Hindlimb muscle (tissue), 1 donor: Measurements from ENCODE around the gene JAK3. TPM values are rescaled to one million over a fixed set of nuclear protein-coding genes. Genes with fewer than 3 reads are reported as not detected.
A peak's percentile ranks its signal among the peaks of the same experiment; 100 is the strongest.

Experiments used
- DNase-seq: peaks from one replicate; pipeline ENCODE4 v3.0.0-alpha.2; 2013
- polyA plus RNA-seq: library from polyadenylated mRNA; unstranded; fragments of 120-200 nt; gene quantifications from one replicate; pipeline ENCODE4 v1.2.1, GENCODE V29; 2013; ENCODE audit not compliant: insufficient read length

The JAK3 gene
- polyA plus RNA-seq, 1 donor, result 3.7 TPM

DNA sequence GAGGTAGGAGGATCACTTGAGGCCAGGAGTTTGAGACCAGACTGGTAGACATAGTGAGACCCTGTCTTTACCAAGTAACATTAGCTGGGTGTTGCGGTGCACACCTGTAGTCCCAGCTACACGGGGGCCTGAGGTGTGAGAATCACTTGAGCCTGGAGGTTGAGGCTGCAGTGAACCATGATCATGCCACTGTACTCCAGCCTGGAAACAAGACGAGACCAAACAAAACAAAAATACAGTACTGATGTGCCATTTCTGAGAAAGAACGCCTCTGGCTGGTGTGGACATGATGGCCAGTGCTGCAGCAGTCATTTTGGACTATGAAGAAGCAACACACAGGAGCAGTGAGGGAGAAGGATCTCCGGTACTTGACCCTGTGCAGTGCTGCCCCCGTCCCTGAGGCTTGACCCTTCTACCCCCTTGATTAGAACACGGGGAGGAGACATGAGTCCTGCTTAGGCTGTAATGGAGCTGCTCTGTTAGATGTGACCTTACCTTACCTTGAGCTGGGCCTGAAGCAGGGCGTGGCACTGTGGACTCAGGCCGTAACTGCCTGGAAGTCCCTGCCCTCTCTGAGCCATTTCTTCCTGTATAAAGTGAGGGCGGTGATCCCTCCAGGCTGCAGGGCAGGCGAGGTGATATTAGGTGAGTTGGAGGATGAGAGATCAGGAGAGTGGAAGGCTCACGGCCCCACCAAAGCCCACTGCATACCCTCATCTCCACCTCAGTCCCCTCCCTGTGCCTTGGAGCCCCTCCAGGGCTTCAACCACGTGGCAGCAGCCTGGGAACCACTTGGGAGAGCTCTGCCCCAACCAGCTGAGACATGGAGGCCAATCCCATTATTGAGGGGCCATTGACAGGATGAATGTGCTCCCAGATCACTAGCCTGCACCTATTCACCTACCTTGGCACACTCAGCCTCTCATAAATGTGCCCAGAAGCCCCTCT, 17.9 kb upstream of the JAK3 start:
- no peak for DNase-seq

DNA sequence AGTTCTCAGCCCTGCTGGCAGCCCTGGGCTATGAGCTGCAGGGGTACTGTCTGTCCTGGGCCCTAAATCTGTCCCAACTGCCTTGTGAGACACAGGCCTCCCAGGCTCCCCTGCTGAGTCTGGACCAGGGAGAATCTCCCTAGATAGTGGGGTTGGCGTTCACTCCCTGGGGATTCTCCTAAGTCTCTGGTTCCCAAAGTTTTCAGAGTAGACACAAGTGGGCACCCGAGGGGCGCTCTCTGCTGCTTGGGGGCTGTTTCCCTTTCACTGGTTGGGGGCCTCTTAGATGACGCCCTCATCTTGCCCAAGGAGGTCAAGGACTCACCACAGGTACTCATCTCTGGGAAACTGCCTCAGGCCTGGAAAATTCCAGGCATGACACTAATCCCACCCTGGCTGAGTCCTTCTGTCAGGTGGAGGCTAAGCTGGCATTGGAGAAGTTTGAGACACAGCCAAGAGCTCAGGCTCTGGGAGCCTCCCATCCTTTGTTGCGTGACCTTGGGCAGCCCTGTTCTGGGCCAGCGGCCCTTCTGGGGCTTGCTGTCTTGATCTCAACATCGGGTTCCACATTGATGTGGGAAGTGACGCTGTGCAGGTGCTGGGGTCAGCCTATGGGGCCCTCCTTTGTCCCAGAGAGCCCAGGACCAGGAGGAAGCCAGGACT, 15.9 kb upstream of the JAK3 start:
- DNase-seq, result no peak

DNA sequence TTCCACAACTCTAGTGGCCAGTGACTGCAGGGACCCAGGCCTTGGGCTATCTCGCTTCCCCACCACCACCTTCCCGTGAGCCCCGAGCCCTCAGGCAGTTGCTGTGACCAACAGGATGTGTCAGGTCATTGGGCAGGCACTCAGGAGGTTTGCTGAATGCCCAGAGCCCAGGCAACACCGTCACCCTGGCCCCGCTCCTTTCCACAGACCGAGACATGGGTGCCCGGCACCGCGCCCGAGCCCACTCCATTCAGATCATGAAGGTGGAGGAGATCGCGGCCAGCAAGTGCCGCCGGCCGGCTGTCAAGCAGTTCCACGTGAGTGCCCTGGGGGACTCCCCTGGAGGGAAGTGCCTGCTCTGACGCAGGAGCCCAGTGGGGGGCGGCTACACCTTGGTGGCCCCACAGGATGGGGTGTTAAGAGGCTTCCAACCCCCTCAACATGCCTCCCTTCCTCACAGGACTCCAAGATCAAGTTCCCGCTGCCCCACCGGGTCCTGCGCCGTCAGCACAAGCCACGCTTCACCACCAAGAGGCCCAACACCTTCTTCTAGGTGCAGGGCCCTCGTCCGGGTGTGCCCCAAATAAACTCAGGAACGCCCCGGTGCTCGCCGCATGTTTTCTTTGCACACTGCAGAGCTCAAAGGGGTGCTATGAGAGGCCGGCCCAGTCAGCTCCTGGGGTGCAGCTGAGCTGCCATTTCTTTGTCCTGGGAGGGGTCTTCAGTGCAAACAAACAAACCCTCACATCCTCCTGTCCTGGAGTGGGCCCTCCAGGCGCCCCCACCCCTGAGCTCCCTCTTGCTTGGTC, 15.1 kb upstream of the JAK3 start:
- DNase-seq, result no peak

DNA sequence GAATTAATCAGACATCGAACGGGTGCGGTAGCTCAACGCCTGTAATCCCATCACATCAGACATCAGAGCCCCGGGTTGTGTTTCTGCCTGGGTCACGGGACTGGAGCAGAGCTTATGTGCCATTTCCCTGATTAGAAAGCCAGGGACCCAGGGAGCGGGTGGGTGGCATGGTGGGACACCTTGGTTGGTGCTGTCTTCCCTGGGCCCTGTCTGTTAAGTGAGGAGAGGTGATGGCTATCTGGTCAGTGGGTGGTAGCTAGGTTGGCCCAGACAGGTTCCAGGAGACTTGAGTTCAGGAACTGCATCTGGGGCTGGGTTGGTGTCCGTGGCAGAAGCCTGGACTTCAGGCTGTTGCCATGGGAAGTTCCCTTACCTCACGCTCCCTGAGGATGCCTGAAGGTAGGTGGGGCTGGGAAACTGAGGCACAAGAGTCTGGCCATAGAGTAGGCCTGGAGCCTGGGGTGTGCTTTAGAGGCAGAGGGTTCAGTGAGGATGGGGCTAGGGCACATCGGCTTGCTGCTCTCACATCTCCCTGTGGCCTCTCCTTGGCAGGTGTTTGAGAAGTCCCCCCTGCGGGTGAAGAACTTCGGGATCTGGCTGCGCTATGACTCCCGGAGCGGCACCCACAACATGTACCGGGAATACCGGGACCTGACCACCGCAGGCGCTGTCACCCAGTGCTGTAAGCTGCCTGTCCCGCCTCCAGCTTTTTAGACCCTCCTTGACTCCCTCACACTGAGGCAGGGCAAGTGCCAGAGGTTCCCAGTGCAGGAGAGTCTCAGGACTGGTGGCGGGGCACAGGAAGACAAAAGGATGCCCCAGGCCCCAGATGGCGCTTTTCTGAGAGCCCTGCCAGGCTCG, 14.0 kb upstream of the JAK3 start:
- no peak for DNase-seq

DNA sequence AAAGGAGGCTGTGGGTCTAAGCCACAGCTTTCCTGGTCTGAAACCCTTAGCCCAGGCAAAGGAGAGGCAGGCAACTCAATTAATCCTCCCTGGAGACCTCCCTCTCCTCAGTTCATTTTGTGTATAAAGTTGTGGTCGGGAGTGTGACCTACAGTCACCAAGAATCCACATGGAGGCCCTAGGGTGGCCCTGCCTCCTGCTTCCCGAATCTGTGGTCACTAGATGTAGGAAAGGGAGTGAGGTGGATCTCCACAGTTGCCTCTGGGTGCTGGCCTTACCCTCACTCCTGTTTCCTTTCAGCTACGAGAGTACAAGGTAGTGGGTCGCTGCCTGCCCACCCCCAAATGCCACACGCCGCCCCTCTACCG, 13.2 kb upstream of the JAK3 start:
- no peak for DNase-seq

DNA sequence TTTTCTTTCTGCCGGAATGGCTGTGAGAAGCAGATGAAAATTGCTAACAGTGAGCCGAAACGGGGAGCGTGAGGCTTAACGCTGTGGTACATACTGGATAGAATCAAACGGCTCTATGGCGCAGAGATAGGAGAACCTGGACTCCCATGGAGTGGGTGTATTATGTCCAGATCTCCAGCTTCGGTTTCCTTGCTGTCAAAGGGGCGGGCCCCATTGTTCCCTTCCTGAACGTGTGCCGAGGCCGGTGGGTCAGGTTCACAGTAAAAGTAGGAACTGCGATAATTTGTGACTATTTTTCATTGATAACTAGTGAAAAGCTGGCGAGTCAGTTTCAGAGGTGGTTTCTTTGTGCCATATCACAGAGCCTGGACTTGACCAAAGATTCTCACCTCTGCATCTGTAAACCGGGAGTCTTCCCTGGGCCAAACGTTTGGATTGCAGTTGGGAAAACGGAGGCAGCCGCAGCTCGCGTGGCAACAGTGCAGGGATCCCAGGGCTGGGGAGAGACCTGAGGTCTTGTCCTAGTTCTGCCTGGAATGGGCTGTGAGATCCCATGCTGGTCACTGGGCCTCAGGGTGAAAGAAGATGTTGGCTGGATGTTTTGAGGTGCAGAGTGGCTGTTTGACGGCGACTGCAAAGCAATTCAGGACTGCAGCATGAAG, 12.7 kb upstream of the JAK3 start:
- no peak for DNase-seq

DNA sequence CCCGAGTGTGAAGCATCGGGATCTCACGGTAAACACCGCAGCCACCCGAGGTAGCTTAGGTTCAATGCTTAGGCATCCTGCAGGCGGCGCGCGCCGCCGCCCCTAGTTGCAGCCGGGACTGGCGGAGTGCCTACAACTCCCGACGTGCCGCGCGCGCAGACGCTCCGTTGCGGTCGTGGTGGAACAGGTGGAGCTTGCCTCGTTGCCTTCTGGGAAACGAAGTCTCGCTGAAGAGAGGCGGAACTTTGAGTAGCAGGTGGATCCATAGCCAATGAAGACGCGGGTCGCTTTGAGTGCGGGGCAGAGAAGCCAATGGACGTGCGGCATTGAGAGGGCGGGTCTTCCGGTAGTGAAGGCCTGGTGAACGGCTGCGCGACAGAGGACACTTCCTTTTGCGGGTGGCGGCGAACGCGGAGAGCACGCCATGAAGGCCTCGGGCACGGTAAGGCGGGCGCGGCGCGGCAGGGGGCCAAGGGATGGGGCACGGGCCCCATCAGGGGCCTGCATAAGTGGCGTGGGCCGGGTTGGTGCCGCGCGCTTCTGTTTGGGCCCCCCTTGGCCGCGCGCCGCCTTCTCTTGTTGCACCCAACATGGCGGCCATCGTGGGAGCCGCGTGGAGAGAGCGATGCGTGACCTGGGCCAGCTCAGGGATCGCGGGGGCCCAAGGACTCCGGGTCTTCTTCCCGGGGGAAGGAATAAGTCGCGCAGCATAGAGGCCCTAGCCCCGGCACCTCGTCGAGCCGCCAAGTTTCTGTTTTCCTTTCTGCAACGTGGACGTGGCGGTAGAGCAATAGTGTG, 11.9 kb upstream of the JAK3 start, which contains the start of gene RPL18A:
Gene RPL18A (plus strand): TSS at position 378 of the 798 bp plus-strand sequence. CDS start 47 bp downstream, at position 425.
- peak; percentile 99 for DNase-seq

DNA sequence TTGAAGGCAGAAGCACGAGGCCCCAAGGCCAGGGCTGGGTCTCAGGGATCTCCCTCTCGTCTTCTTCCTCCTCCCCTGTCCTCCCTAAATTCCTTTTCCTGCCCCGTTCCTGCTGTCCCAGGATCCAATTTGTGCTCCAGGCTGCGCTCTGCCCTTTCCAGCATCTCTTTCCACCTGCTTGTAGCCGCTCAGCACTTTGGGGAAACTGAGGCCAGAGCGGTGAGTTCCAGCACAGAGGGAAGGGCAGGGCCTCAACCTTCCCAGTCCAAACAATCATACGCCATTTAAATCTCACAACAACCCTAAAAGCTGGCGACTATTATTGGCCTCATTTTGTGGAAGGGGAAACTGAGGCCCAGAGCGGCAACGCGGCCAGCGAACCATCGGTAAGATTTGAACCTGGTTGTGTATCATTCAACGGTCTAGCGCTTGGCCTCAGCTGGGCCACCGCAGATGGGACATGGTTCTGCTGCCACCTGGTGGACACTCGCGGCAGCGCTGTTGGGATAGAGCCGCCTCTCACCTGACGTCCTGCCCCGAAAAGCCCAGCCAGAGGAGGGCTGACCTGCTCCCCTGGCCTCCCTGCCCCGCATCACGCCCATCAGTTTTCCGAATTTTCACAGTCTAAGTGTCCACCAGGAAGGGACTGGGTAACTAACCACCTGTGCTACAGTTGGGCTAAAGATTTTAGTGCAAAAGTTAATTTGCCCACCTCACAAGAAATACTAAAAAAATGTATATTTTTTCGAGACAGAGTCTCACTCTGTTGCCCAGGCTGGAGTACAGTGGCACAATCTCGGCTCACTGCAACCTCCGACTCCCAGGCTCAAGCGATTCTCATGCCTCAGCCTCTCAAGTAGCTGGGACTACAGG, 7.7 kb upstream of the JAK3 start:
- DNase-seq, result peak; percentile 82

DNA sequence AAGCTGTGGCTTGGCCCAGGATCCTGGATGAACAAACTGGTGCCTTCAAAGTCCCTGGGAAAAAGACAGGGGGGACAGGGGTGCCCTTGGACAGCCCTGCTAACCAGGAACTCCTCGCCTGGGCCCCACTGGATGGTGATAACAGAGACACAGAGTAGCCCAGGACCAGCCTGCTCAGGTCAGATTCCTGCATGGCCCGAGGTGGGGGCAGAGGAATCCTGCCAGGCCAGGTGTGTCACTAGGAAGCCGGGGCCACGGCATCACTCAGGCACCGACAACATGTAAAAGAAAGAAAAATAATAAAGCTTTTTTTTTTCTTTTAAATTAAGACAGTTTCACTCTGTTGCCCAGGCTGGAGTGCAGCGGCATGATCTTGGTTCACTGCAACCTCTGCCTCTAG, 6.3 kb upstream of the JAK3 start:
- no peak for DNase-seq

DNA sequence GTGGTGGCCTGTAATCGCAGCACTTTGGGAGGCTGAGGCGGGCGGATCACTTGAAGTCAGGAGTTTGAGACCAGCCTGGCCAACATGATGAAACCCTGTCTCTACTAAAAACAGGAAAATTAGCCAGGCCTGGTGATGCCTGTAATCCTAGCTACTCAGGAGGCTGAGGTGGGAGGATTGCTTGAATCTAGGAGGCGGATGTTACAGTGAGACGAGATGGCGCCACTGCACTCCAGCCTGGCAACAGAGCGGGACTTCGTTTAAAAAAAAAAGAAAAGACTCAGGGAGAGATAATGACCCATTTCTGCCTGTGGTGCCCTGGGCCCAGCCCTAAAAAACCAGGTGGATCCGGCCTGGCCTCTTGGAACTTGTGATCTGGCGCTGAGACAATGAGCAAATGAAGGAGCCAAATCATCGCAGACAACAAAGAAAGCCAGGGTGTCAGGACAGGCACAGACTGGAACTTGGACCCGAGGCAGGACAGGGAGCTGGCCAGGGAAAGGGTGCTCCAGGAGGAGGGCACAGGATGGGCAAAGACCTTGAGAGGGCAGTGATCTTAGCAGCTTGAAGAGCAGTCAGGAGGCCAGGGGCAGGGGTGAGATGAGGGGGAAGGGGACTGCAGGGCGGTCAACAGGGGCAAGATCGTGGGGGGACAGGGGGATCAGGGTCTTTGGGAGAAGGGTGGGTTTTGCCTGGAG, 962 bp upstream of the JAK3 start:
- DNase-seq, result no peak

DNA sequence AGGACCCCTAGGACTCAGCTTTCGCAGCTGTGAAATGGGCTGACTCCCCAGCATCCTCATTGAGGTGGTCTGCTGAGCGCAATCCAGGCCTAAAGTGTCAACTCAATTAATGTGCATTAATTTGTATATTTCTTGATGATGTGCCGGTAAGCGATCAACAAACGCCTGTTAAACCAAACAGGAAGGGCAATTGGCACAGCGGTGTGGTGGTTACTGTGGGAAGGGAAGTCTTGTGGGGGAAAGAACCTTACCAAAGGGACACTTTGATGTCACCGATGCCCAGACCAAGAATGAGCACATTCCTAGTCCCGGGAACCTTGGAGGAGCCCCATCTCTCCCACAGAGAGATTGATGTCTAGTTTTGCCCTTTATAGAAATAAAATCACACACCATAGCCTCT, 1.6 kb downstream of the JAK3 start:
- DNase-seq, result no peak

DNA sequence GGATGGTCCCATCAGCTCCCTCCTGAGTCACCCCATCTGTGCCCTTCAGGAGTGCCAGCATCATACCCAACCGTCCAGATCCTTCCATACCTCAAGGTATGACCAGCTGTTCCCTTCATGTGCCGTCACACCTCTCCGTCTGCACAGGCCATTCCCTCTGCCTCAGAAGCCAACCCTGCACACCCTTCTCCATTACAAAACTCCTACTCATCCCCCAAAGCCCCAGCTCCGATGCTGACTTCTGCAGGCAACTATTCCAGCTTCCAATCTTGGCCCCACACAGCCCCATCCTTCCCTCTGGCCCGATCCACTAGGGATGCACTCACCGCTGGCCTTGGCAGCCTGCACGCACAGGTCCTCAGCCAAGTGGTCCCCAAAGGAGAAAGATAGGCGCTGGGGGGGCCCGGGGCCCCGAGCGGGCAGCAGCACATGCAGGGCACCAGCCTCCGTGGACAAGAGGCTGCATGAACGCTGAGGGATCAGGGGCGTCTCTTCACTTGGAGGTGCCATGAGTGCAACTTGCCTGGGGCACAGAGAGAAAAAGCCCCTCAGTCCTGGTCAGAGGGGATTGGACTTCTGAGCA, 3.8 kb downstream of the JAK3 start:
- no peak for DNase-seq

DNA sequence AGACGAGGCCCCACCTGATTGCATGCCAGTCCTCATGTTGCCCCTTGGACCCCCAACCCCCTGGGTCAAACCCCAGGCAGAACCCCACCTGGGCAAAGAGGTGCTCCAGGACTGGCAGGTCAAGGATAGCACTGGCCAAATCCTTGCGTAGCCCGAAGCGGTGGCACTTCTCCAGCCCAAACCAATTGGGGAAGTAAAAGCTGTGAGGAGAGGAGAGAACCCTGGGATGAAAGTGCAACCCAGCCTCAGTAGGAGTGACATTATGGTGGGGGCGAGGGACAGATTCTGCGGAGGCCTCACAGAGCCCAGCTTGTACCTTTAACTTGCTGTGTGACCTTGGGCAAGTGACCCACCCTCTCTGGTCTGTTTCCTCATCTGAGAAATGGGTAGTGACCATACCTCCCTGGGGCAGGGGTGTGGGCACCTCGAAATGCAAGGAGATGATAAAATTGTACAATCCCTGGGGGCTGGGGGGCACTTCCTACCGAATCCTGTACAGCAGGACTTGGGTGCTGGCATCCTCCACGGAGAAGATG, 4.4 kb downstream of the JAK3 start:
- DNase-seq, result no peak

DNA sequence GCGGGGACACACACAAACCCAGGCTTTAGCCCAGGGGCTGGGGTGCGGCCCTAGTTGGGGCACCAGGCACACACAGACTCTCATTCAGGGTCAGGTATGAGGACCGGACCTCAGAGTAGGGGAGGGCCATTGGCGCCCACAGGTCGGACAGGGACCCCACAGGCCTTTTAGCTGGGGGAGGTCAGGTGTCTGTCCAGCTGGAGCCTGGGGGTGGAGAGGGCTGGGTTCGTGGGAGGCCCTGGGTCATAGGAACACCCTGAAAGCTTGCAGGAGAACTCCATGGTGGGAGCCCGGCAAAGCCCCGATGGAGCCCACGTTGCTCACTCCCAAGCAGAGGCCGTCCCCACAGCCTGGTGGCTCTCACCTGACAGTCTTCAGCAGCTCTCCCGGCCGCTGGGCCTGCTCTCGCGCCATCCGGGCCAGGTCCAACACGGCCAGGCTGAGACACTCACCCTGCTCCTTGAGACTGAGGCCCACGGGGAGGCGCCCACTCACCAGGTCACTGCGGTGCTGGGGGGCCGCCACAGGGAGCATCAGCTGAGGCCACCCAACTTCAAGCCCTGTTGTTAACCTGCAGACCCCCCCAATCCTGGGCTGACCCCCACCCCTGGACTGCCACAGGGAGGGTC, 5.0 kb downstream of the JAK3 start:
- no peak for DNase-seq

DNA sequence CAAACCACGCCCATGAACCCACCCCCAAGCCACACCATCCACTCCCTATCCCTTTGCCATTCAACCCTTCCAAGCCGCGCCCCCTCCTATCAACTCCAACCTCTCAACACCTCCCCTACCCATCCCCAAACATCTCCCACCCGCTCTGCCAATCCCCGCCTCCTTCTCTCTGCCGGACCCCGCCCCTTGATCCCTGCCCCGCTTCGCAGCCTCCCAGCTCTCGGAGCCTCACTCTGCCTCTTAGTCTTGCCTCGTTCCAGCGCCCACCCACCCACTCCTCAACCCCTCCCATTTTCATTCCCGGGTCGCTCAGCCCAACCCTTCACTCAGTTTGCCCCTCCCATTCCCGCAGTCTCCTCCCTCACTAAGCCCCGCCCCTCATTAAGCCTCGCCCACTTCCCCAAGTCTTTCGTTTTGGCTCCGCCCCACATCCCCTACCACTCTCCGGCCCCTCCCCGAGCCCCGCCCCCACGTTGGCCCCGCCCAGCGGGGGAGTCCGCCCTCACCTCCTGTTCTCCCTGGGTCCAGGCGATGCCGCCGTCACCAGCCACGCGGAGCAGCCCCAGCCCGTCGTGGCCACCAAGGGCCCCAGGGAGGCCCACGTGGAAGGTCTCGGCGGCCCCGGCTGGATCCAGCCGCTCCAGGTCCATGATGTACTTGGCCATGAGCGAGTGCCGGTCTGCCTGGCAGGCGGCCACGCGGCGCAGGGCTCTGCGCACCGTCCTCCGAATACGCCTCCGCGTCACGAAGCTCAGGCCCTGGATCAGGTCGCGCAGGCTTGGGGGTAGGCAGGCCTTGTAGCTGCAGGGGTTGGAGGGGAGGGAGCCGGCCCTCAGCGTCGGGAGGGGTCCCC, 5.7 kb downstream of the JAK3 start:
- DNase-seq, result peak; percentile 86

DNA sequence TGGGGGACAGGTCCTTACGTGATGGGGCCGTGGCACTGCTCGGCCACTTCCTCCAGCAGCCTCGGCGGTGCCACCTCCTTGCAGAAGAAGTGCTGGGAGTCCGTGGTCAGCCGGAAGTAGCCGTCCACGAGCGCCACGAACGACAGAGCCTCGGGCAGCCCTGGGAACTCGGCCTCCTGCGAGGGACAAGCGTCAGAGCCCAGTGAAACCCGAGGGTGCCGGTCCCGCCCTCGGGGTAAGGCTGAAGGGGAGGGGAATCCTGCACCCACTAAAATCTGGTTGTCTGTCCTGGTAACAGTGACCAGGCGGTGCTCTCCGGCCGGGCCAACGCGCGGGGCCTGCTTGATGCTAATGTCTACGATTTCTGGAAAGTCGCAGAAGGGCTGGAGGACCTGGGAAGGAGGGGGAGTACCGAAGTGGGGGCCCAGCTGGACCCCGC, 6.4 kb downstream of the JAK3 start:
- no peak for DNase-seq

DNA sequence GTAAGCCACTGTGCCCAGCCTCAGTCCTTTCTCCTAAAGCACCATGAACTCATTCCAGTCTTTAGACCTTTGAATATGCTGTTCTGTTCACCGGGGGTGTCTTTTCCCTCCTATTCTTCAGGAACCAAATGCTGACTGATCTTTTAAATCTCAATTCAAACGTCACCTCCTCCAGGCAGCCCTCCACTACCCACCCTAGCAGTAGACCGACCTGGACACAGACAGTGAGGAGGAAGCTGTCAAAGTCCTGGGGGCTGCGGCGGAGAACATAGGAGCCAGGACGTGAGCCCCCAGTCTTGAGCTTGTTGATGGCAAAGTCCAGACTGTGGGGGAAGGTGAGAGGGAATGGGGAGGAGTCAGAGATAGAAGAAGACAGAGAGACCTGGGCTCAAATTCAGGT, 7.8 kb downstream of the JAK3 start:
- no peak for DNase-seq
